Activated T-cell treated with anti-CD3 and anti-CD28 coated beads, Interleukin-2, amount 50 U/mL, for 24 hours (primary cell): Measurements from ENCODE around the gene KAT2A.

Source experiments
- DNase-seq: peaks from one replicate; pipeline ENCODE4 v3.0.0-alpha.2; 2020
- H3K27ac Mint-ChIP-seq: 2 replicates; pipeline ENCODE4 v1.8.0; 2020; ENCODE audit warnings: mild to moderate bottlenecking, mixed read lengths
- H3K27me3 Mint-ChIP-seq: 2 replicates; pipeline ENCODE4 v1.8.0; 2020; ENCODE audit warnings: mixed read lengths
- H3K36me3 Mint-ChIP-seq: 2 replicates; pipeline ENCODE4 v1.8.0; 2020; ENCODE audit warnings: low read depth, mixed read lengths
- H3K4me1 Mint-ChIP-seq: 2 replicates; pipeline ENCODE4 v1.8.0; 2020; ENCODE audit warnings: low read depth, mixed read lengths
- H3K4me3 Mint-ChIP-seq: 2 replicates; pipeline ENCODE4 v1.8.0; 2020; ENCODE audit warnings: mild to moderate bottlenecking, moderate library complexity, mixed read lengths
- H3K9me3 Mint-ChIP-seq: 2 replicates; pipeline ENCODE4 v1.8.0; 2020; ENCODE audit warnings: mixed read lengths

Gene KAT2A

DNA sequence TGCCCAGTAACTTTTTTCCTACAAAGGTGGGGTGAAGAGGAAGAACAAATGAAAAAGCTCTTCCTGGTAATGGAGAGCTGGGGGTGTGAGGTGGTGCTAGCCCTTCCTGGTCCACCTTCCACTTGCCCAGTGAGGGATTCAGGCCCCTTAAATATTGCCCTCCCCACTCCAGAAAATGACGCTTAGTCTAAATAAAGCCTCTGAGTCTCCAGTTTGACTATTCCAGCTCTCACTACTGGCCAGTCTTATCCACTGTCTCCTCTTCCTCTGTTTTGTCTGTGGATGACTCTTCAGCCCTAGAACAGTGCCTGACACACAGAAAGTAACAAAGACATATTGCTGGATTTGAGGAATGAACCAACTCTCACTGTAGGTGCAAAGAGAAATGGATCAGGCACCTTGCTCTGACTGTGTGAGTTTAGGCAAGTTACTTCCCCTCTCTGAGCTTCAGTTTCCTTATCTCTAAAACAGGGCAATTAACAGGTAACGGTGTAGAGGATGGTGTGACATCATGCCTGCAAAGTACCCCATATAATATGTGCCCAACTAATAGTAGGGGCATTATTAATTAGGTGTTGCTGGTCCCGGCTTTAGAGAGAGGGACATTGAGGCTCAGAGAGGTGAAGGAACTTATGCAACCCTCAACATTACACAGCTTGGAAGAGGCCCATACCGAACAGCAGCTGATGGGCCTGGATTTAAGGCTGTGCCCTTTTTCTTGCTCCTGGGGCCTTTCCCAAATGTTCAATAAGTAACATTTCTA lies 44.2 kb downstream of the KAT2A start:
- Mint-ChIP-seq H3K27ac (no peak overlapping the region), H3K36me3 (no peaks in the 10 kb centered on the region), H3K27me3 (peaks cover 20% of the 10 kb centered on the region), H3K4me3 (no peak overlapping the region), H3K9me3 (no peaks in the 10 kb centered on the region), H3K4me1 (peaks cover 5% of the 10 kb centered on the region)
- DNase-seq = no peak

- no peak overlapping the region for H3K4me3 Mint-ChIP-seq
- peaks cover 30% of the 10 kb centered on the region for H3K27me3 Mint-ChIP-seq
- peaks cover 10% of the 10 kb centered on the region for H3K4me1 Mint-ChIP-seq
- no peak overlapping the region for H3K27ac Mint-ChIP-seq
- H3K36me3 Mint-ChIP-seq = no peaks in the 10 kb centered on the region
- H3K9me3 Mint-ChIP-seq = no peaks in the 10 kb centered on the region
- no peak for DNase-seq
Observed at GRCh38 chr17:42075789-42076188, 45.4 kb downstream of the KAT2A start.

- Mint-ChIP-seq H3K36me3 (no peaks in the 10 kb centered on the region), H3K9me3 (no peaks in the 10 kb centered on the region), H3K4me3 (peak overlapping the region; percentile 61), H3K27me3 (peaks cover 33% of the 10 kb centered on the region), H3K4me1 (peaks cover 10% of the 10 kb centered on the region), H3K27ac (no peak overlapping the region)
- DNase-seq = peak; percentile 37
Observed at GRCh38 chr17:42072323-42073187, 48.6 kb downstream of the KAT2A start.

DNA sequence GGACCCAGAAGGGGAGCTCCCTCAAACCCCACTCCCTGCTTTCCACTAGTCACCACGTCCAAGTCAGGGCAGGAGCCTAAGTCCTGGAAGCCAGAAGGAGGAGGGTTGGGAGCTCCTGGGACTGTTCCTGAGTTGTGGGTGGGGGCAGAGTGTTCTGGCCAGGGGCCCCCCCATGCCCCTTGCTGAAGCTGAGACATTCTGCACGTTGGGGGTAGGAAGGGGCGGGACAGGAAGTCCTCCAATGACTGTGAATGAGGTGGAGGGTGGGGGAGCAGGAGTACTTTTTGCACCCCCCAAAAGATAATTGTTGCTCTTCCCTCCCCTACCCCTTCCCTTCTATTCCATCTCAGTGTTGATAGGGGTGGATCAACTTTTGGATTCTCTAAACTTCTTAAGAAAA lies 49.4 kb downstream of the KAT2A start:
- DNase-seq = no peak
- peak overlapping the region; percentile 61 for H3K4me3 Mint-ChIP-seq
- H3K4me1 Mint-ChIP-seq = peaks cover 10% of the 10 kb centered on the region
- no peaks in the 10 kb centered on the region for H3K36me3 Mint-ChIP-seq
- H3K27me3 Mint-ChIP-seq = peaks cover 33% of the 10 kb centered on the region
- H3K9me3 Mint-ChIP-seq = no peaks in the 10 kb centered on the region
- no peak overlapping the region for H3K27ac Mint-ChIP-seq

- DNase-seq = no peak
- Mint-ChIP-seq H3K36me3 (no peaks in the 10 kb centered on the region), H3K4me3 (no peak overlapping the region), H3K4me1 (peaks cover 22% of the 10 kb centered on the region), H3K9me3 (no peaks in the 10 kb centered on the region), H3K27ac (no peak overlapping the region), H3K27me3 (peaks cover 29% of the 10 kb centered on the region)
Observed at GRCh38 chr17:42068979-42069378, 52.2 kb downstream of the KAT2A start.

DNA sequence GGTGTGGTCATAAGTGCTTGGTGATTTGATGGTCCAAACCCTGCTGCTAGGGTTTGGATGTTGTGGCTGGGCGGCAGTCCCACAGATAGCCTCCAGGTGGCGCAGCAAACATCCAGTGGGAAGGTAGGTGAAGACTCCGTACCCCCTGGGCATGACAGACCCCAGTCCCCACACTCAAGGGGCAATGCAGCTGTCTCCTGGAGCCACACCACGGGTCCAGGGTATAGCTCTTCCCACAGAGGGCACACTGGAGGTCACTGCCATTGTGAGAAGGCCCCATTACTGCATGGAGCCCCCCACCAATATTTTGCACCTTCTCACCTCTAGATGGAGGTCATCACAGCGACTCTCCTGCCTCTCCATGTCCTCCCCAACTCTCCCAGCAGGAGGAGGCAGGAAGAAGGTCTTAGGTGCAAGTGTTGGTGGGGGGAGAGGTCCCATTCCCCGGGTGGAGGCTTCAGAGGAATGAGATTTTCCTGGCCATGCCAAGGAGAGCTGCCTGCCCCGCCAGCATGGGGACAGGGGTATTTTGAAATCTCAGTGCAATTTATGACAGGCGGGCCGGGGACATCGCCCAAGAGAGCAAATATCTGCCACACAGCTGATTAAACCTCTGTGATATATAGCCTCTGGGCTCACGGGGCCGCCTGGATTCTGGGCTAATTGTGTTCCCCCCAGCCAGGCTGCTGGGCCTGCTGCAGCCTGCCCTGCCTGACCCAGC lies 53.6 kb downstream of the KAT2A start:
- peaks cover 28% of the 10 kb centered on the region for H3K4me1 Mint-ChIP-seq
- H3K27me3 Mint-ChIP-seq = peaks cover 16% of the 10 kb centered on the region
- H3K4me3 Mint-ChIP-seq = no peak overlapping the region
- no peak overlapping the region for H3K27ac Mint-ChIP-seq
- H3K36me3 Mint-ChIP-seq = no peaks in the 10 kb centered on the region
- no peaks in the 10 kb centered on the region for H3K9me3 Mint-ChIP-seq
- peak; percentile 83 for DNase-seq

DNA sequence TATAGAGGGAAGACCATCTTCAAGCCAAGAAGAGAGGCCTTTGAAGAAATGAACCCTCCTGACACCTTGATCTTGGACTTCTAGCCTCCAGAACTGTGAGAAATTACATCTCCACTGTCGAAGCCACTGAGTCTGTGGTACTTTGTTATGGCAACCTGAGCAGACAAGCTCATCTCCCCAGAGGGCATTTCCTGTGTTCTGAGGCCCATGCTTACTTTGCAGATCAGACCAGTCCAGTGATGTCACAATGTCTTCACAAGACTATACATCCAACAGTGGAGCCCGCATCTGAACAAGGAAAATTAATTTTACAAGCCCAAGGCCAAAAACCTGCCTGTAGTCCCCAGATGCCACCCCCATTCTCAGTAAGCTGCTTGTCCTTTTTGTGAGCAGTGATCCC lies 56.0 kb downstream of the KAT2A start:
- no peak overlapping the region for H3K27ac Mint-ChIP-seq
- no peaks in the 10 kb centered on the region for H3K27me3 Mint-ChIP-seq

More for the DNA sequence above, 56.0 kb downstream of the KAT2A start:
- H3K36me3 Mint-ChIP-seq = no peaks in the 10 kb centered on the region
- H3K4me1 Mint-ChIP-seq = peaks cover 21% of the 10 kb centered on the region
- no peak for DNase-seq
- H3K9me3 Mint-ChIP-seq = no peaks in the 10 kb centered on the region
- no peak overlapping the region for H3K4me3 Mint-ChIP-seq
